Loucy (cell line): ENCODE results near the gene C16orf95.

Experiments
- EZH2phosphoT487 ChIP-seq: fragments of 200-600 bp; IDR thresholded peaks from 2 replicates; pipeline ENCODE4 v1.6.1; 2018; ENCODE audit warnings: antibody characterized with exemption, mild to moderate bottlenecking, moderate library complexity, borderline replicate concordance
- TF ChIP-seq, protein P1 (sequence below): fragments of 200-600 bp; sonication (generic); conservative IDR thresholded peaks from 2 replicates; pipeline ENCODE4 v1.5.1; 2014; ENCODE audit warnings: mild to moderate bottlenecking, antibody characterized with exemption, low read length

DNA sequence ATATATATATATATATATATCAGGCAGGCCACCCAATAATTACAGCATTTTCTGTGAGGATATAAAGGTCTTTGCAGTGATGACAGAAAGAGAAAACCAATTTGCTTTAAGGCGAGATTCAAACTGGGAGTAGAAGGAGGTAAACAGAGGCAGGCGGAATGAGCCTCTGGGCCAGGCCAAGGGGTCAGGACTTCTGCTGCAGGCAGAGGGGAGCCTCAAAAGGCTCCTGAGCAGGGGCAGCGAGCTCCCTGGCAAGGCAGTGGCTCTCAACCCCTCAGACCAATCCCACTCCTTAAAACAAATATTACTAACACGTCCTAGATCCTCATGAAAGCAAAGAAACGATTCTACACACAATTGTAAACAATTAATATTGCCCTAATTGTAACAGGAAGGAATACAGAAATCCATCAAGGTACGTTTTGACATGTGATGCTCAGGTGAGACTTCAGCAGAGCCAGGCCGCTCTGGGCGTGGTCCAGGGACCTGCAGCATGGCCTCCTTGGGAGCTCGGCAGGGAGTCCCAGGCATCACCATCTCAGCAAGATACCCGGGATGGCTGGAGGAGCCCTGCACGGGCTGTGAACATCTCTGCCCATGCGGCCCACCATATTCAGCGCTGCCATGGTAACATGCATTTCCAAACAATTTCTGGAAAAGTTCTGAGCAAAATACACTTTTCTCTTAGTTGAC, 48.0 kb upstream of the C16orf95 start:
- TF ChIP-seq, protein P1, sequence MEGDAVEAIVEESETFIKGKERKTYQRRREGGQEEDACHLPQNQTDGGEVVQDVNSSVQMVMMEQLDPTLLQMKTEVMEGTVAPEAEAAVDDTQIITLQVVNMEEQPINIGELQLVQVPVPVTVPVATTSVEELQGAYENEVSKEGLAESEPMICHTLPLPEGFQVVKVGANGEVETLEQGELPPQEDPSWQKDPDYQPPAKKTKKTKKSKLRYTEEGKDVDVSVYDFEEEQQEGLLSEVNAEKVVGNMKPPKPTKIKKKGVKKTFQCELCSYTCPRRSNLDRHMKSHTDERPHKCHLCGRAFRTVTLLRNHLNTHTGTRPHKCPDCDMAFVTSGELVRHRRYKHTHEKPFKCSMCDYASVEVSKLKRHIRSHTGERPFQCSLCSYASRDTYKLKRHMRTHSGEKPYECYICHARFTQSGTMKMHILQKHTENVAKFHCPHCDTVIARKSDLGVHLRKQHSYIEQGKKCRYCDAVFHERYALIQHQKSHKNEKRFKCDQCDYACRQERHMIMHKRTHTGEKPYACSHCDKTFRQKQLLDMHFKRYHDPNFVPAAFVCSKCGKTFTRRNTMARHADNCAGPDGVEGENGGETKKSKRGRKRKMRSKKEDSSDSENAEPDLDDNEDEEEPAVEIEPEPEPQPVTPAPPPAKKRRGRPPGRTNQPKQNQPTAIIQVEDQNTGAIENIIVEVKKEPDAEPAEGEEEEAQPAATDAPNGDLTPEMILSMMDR = no peak
- TF ChIP-seq EZH2phosphoT487 = no peak
